Mesodermal cell (in vitro differentiated cells): Measurements from ENCODE around the gene GNAT3.

Source experiments
- H3K27ac ChIP-seq: 2 replicates; pipeline ENCODE4 v1.7.0; 2013; ENCODE audit warnings: mild to moderate bottlenecking, low read depth, low read length, moderate library complexity; ENCODE audit not compliant: severe bottlenecking
- H3K36me3 ChIP-seq: 2 replicates; pipeline ENCODE4 v1.7.1; 2013; ENCODE audit warnings: mild to moderate bottlenecking, low read length, moderate library complexity; ENCODE audit not compliant: control insufficient read depth, insufficient read depth
- H3K4me1 ChIP-seq: one replicate; pipeline ENCODE4 v1.7.1; 2013; ENCODE audit warnings: mild to moderate bottlenecking, low read length; ENCODE audit not compliant: insufficient read depth, control insufficient read depth, poor library complexity, severe bottlenecking
- H3K4me3 ChIP-seq: 2 replicates; pipeline ENCODE4 v1.7.0; 2013; ENCODE audit warnings: low read length, control low read depth, mild to moderate bottlenecking; ENCODE audit not compliant: insufficient read depth, poor library complexity, severe bottlenecking; ENCODE audit errors: extremely low read depth
- H3K9me3 ChIP-seq: 2 replicates; pipeline ENCODE4 v1.7.1; 2013; ENCODE audit warnings: mild to moderate bottlenecking, low read length, moderate library complexity; ENCODE audit not compliant: control insufficient read depth
- WGBS, 2 experiments: methylation state at CpG; one replicate each; pipeline ENCODE4 v1.1.5; 2013; ENCODE audit warnings: missing lambda C conversion rate in 2 of 2; ENCODE audit not compliant: insufficient coverage in 2 of 2; 5-methylcytosine and 5-hydroxymethylcytosine counted together

Gene GNAT3

DNA sequence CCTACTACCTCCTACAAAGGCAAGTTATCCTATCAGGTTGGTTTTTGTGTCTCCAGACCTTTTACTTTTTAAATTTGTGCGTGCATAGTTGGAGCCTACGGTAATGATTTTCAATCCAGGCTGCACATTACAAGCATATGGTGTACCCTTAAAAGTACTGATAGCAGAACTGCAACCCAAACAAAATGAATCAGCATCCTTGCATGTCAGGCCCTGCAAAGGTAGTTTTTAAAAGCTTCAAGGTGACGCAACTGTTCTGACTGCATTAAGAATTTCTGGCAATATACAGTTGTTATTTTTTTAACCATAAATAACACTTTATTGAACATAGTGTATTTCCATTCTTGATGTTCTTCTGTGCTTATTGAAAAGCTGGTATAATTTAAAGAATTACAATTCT is 28.9 kb downstream of the GNAT3 start:
- no peak overlapping the region for H3K4me3 ChIP-seq
- H3K36me3 ChIP-seq, result no peaks in the 10 kb centered on the region
- no peaks in the 10 kb centered on the region for H3K4me1 ChIP-seq
- H3K27ac ChIP-seq, result no peak overlapping the region
- 94 to 100% methylated on average over 2 of the region's 3 CpGs for WGBS, 2 experiments
- no peaks in the 10 kb centered on the region for H3K9me3 ChIP-seq

DNA sequence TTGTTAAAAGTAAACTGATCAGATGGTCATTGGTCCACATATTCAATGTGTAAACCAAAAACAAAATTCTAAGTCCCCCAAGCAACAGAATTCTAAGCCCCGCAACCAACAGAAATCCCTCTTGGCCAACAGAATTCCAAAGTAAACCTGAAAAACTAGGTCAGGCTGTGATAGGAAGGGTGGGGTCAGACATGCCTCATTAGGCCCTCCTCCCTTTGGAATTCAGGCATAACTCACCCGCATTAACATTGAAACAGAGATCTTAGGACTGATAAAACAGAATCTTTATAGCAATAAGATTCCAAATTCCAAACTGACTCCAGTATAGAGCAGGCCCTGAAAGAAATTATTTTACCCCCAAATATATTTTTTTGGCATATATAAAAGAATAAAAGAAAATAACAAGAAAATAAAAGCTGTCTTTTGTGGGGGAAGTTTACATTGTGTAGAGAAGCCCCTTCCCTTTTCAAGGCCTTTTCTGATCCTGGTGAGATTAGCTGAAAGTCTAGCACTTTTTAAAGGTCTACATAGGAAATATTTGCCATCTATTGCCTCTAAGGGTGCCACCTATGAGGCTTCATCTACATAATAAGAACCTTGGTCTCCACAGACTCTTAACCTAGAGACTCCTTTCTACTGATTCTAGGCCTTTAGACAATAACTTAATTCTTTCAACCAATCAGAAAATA is 30.5 kb downstream of the GNAT3 start:
- H3K27ac ChIP-seq, result no peak overlapping the region
- H3K36me3 ChIP-seq, result no peaks in the 10 kb centered on the region
- no peaks in the 10 kb centered on the region for H3K9me3 ChIP-seq
- H3K4me1 ChIP-seq, result no peaks in the 10 kb centered on the region
- no peak overlapping the region for H3K4me3 ChIP-seq
- WGBS, 2 experiments, result no CpG with 5 or more reads among the region's 2 CpGs

DNA sequence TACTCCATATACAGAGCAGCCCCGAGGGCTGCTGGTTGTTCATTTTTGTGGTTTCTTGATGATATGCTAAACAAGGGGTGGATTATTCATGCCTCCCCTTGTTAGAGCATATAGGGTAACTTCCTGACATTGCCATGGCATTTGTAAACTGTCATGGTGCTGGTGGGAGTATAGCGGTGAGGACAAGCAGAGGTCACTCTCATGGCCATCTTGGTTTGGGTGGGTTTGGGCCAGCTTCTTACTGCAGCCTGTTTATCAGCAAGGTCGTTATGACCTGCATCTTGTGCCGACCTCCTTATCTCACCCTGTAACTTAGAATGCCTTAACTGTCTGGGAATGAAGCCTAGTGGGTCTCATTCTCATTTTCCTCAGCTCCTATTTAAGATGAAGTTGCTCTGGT is 31.3 kb downstream of the GNAT3 start:
- Histone ChIP-seq H3K4me3 (no peak overlapping the region), H3K9me3 (no peaks in the 10 kb centered on the region), H3K4me1 (no peaks in the 10 kb centered on the region), H3K27ac (no peak overlapping the region), H3K36me3 (no peaks in the 10 kb centered on the region)
- 87 to 88% methylated on average over 3 to 4 of the region's 4 CpGs for WGBS, 2 experiments

DNA sequence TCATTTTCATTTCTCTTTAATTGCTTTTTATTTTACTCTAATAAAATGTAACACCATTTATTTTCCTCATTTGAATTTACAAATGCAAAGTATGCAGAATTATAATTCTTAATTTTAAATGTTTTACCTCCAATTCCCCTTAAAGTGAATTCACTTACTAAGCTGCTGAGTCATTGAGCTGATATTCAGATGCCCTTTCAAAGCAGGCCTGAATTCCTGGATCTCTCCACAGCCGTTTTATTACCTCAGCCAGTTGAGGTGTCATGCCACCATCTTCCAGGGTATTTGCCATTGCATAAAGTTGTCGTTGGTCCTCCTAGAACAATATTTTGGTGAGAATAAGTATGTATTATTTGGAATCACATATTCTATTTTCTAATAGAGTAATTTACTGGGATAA is 33.2 kb downstream of the GNAT3 start:
- Histone ChIP-seq H3K4me1 (no peaks in the 10 kb centered on the region), H3K27ac (no peak overlapping the region), H3K36me3 (no peaks in the 10 kb centered on the region), H3K9me3 (no peaks in the 10 kb centered on the region), H3K4me3 (no peak overlapping the region)
- WGBS, 2 experiments, result 100% methylated on average over 1 of the region's 2 CpGs; no CpG with 5 or more reads in 1 of the 2 experiments

DNA sequence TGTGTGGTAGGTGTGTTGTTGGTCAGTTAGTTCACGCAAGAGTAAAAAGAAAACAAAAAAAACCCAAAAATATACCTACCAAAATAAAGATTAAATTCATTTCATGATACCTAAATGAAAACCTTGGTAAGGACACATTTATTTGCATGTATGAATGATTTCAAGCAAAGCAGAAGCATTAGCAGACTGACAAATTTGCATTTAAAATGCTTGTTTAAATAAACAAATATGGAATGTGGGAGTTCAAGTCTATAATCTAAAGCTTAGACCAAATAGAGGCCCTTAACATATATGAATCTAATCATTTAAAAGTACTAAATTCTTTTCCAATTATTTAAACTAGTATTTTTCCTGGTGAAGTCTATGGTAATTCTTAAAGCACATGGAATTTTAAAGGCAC is 35.8 kb downstream of the GNAT3 start:
- H3K4me3 ChIP-seq, result no peak overlapping the region
- H3K27ac ChIP-seq, result no peak overlapping the region
- H3K4me1 ChIP-seq, result no peaks in the 10 kb centered on the region
- no CpG with 5 or more reads among the region's 1 CpG for WGBS, 2 experiments
- no peaks in the 10 kb centered on the region for H3K9me3 ChIP-seq
- no peaks in the 10 kb centered on the region for H3K36me3 ChIP-seq

DNA sequence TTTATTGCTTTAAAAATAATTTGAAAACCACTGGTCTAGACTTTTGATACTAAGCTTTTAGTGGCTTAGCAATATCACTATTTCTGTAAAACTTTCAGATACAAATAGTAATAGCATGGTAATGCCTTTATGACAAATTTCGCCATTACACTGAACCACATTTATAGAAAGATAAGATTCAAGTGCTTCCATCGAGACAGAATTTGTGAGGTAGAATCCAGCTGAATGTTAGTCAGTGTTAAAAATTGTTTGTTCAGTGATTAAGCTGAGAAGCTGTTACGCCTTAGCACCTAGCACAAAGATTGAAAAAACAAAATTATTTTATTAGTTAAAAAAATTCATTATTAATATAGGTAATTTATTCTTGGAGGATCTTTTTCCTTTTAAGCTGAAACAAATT is 36.5 kb downstream of the GNAT3 start:
- Histone ChIP-seq H3K4me1 (no peaks in the 10 kb centered on the region), H3K9me3 (no peaks in the 10 kb centered on the region), H3K36me3 (no peaks in the 10 kb centered on the region), H3K27ac (no peak overlapping the region), H3K4me3 (no peak overlapping the region)
- 100% methylated on average over 1 of the region's 3 CpGs; no CpG with 5 or more reads in 1 of the 2 experiments for WGBS, 2 experiments

DNA sequence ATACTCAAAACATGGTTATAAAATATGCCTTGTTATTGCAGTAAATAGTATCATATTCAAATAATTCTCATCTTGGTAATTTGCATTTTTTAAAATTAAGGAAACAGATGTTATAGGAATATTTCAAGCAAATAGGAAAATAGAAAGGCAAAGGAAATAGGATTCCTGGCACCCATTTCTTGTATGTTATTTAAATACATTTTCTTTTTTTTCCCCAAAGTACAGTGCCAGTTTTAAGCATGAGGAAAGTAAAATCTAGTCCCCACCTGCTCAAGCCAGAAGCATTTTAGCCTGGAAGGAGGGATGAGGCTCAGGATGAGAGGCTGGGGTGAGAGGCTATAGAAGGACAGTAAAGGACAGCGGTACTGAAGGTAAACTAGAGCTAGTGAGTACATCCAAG is 38.1 kb downstream of the GNAT3 start:
- Histone ChIP-seq H3K4me1 (no peaks in the 10 kb centered on the region), H3K9me3 (no peaks in the 10 kb centered on the region), H3K4me3 (no peak overlapping the region), H3K27ac (no peak overlapping the region), H3K36me3 (no peaks in the 10 kb centered on the region)
- 80 to 100% methylated on average over 1 of the region's 1 CpG for WGBS, 2 experiments

DNA sequence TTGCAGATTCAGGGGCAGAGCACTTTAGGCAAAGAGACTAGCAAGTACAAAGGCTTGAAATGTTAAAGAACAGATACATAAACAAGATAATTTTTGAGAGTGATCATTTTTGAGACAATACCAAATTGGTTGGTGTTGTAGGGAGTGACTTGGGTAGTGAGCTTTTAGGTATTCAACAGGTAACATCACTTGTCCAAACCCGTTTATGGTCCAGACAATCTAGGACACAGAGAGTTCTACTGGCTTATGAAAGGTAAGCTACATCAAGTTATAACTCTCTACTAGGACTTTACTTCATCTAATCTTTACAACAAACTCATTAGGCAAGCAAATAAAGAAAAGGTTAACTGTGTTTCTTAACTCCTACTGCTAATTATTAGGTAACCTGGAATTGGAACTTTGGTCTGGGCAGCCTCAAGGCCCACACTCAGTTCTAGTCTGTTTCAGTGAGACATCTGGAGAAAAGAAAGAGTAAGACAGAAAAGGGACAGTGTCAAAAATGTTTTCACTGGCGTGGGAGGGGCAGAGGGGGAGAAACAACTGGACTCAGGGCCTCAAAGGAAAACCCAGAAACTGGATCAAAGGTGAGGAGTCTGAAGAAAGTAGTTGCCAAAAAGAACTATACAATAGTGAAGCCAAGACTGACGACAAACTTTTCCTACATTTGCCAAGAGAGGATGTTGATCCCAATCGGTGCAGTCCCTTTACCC is 39.2 kb downstream of the GNAT3 start:
- Histone ChIP-seq H3K4me1 (no peaks in the 10 kb centered on the region), H3K27ac (no peak overlapping the region), H3K4me3 (no peak overlapping the region), H3K9me3 (no peaks in the 10 kb centered on the region), H3K36me3 (no peaks in the 10 kb centered on the region)
- 67 to 88% methylated on average over 1 to 2 of the region's 4 CpGs for WGBS, 2 experiments

DNA sequence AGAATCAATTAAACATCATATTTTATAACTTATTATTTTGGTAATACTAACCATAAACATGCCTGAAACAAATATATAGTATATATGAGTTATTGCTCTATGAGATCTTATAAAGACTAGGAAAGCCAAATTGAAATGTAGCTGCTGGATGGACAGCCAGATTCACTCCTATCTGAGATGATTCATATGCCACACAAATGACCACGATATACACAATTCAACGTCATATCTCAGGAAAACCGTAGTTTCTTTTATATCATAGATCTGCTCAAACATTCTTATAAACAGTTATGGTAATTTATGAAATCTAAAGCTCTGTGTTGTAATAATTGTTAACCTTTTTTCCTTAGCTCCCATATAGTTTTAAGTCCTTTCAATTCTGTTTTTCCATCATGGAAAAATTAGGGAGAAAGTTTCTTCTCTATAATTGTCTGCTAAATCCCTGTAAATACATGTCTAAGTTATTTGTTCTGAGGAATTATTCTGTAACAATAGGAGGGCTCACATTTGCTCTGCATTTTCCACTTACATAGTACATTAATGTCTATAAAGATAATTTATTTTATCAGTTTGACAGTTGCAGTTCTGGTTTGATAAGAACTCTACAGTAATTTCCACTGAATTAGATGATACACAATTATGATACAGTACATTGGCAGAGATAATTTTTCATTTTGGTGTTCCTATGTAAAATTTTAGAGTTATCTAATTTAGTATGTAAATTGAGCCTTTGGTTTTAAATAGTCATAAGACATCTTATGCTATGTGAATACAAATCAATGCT is 42.7 kb downstream of the GNAT3 start:
- H3K9me3 ChIP-seq, result no peaks in the 10 kb centered on the region
- H3K27ac ChIP-seq, result no peak overlapping the region
- no peak overlapping the region for H3K4me3 ChIP-seq
- H3K4me1 ChIP-seq, result no peaks in the 10 kb centered on the region
- WGBS, 2 experiments, result no CpG with 5 or more reads among the region's 3 CpGs
- H3K36me3 ChIP-seq, result no peaks in the 10 kb centered on the region

DNA sequence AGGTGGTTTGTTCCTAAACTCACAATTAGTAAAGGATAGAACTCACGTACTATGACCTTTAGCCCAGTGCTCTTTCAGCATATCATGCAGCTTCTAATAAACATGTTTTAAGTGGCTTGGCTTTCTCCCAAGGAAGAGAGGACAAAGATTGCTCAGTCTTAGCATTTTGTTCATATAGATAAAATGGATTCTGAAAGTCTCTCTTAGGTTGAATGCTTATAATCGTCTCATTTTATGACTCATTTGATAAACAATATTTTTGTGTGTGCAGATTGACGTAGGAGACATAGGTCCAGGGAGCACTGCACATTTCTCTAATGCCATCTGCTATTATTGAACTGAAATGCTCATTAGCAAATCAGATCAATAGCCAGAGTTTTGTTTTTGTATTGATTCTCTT is 44.8 kb downstream of the GNAT3 start:
- no peak overlapping the region for H3K4me3 ChIP-seq
- WGBS, 2 experiments, result no CpG with 5 or more reads among the region's 3 CpGs
- no peak overlapping the region for H3K27ac ChIP-seq
- H3K36me3 ChIP-seq, result no peaks in the 10 kb centered on the region
- H3K4me1 ChIP-seq, result no peaks in the 10 kb centered on the region
- no peaks in the 10 kb centered on the region for H3K9me3 ChIP-seq
